Measurements from ENCODE around the gene MYO5A.

Gene MYO5A

GRCh38 chr15:52485290-52485689, 43.4 kb downstream of the MYO5A start:
- no peak for TF ChIP-seq CTCF (IDR thresholded peaks at IDR 0.05; ENCODE audit: control insufficient read depth, insufficient read depth, low read depth, low read length, missing control alignments)
- no peak overlapping the region for H3K4me3 ChIP-seq (ENCODE audit: control insufficient read depth, low read depth, low read length)
- no peak for DNase-seq (ENCODE audit: low read depth)

- no peak overlapping the region for H3K4me3 ChIP-seq (ENCODE audit: control insufficient read depth, low read depth, low read length)
- no peak for DNase-seq (ENCODE audit: low read depth)
- no peak for TF ChIP-seq CTCF (IDR thresholded peaks at IDR 0.05; ENCODE audit: control insufficient read depth, insufficient read depth, low read depth, low read length, missing control alignments)
Observed at GRCh38 chr15:52483707-52484106, 45.0 kb downstream of the MYO5A start.

- H3K4me3 ChIP-seq (ENCODE audit: control insufficient read depth, low read depth, low read length), result no peak overlapping the region
- no peak for TF ChIP-seq CTCF (IDR thresholded peaks at IDR 0.05; ENCODE audit: control insufficient read depth, insufficient read depth, low read depth, low read length, missing control alignments)
- DNase-seq (ENCODE audit: low read depth), result peak; percentile 50
Observed at GRCh38 chr15:52481915-52482314, 46.8 kb downstream of the MYO5A start.

- DNase-seq (ENCODE audit: low read depth), result no peak
- TF ChIP-seq CTCF (IDR thresholded peaks at IDR 0.05; ENCODE audit: control insufficient read depth, insufficient read depth, low read depth, low read length, missing control alignments), result no peak
- H3K4me3 ChIP-seq (ENCODE audit: control insufficient read depth, low read depth, low read length), result no peak overlapping the region
Observed at GRCh38 chr15:52480990-52481389, 47.7 kb downstream of the MYO5A start.

GRCh38 chr15:52466716-52467115, 62.0 kb downstream of the MYO5A start:
- no peak for DNase-seq (ENCODE audit: low read depth)
- H3K4me3 ChIP-seq (ENCODE audit: control insufficient read depth, low read depth, low read length), result no peak overlapping the region
- TF ChIP-seq CTCF (IDR thresholded peaks at IDR 0.05; ENCODE audit: control insufficient read depth, insufficient read depth, low read depth, low read length, missing control alignments), result no peak

- TF ChIP-seq CTCF (IDR thresholded peaks at IDR 0.05; ENCODE audit: control insufficient read depth, insufficient read depth, low read depth, low read length, missing control alignments), result no peak
- DNase-seq (ENCODE audit: low read depth), result no peak
- H3K4me3 ChIP-seq (ENCODE audit: control insufficient read depth, low read depth, low read length), result no peak overlapping the region
Observed at GRCh38 chr15:52466134-52466701, 62.5 kb downstream of the MYO5A start.

- DNase-seq (ENCODE audit: low read depth), result no peak
- H3K4me3 ChIP-seq (ENCODE audit: control insufficient read depth, low read depth, low read length), result no peak overlapping the region
- no peak for TF ChIP-seq CTCF (IDR thresholded peaks at IDR 0.05; ENCODE audit: control insufficient read depth, insufficient read depth, low read depth, low read length, missing control alignments)
Observed at GRCh38 chr15:52464478-52464877, 64.2 kb downstream of the MYO5A start.
